GM18868 (cell line): Measurements from ENCODE around the gene MAN1C1.

Experiments used
- ATAC-seq: cut with Tn5 transposase; IDR thresholded peaks from one replicate; pipeline ENCODE4 v1.9.1; 2021; ENCODE audit warnings: mild to moderate bottlenecking, moderate library complexity; ENCODE audit not compliant: unreplicated experiment

Gene MAN1C1

GRCh38 chr1:25675729-25676476 is 59.3 kb downstream of the MAN1C1 start:
- peak; percentile 95 for ATAC-seq

- ATAC-seq: peak; percentile 7
Observed at GRCh38 chr1:25676488-25676887, 59.9 kb downstream of the MAN1C1 start.

DNA sequence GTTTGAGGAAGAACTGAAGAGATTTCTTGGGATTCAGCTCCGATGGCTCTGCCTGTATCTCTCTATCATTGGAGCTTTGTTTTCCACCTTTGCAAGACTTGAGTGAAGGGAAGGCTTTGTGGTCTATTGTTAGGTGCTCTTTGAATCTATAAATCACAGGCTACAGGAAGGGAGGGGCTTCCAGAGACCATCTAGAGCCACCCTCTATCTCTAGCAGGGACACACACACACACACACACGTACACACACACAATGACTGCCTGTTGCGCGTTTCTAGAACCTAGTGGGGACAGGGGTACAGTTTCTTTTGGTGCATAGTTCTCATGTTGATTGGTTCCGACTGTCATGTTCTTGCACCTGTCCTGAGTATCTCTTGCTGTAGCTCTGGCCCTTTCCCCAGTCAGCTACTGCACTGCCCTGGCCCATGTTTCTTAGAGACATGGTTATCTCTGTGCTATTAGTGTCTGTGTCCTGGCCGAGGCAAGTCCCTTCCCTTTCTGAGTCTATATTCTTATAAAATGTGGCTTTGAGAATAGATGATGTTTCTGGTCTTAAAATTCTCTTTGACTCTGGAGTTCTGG is 60.7 kb downstream of the MAN1C1 start:
- no peak for ATAC-seq

GRCh38 chr1:25679171-25679570 is 62.6 kb downstream of the MAN1C1 start:
- ATAC-seq: no peak

GRCh38 chr1:25680701-25681100 is 64.1 kb downstream of the MAN1C1 start:
- ATAC-seq: no peak

DNA sequence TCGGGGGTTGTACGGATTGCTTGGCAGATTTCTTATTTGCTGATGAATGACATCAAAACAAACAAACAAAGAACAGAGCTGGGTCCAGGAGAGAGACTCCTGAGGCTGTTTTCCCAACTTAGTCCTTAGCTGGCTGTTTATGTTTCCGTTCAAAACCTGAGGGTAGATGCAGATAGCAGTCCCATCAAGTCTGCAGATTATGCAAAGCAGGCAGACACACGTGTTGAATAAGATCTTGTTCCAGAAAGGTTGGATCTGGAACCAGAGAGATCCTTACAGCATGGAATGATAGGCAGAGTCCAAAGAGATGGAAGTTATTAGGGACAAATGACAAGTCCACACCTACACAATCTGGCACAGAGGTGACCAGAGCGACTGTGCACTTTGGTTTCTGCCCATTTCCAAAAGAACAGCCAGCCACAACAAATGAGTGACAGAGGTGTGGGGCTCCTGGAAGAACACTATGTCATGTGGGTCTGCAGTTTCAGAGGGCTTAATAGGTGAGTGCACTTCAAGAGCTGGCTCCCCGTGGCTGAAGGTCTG is 65.5 kb downstream of the MAN1C1 start:
- no peak for ATAC-seq

GRCh38 chr1:25683177-25683576 is 66.6 kb downstream of the MAN1C1 start:
- ATAC-seq: no peak

- ATAC-seq: no peak
Observed at GRCh38 chr1:25683731-25684130, 67.1 kb downstream of the MAN1C1 start.

DNA sequence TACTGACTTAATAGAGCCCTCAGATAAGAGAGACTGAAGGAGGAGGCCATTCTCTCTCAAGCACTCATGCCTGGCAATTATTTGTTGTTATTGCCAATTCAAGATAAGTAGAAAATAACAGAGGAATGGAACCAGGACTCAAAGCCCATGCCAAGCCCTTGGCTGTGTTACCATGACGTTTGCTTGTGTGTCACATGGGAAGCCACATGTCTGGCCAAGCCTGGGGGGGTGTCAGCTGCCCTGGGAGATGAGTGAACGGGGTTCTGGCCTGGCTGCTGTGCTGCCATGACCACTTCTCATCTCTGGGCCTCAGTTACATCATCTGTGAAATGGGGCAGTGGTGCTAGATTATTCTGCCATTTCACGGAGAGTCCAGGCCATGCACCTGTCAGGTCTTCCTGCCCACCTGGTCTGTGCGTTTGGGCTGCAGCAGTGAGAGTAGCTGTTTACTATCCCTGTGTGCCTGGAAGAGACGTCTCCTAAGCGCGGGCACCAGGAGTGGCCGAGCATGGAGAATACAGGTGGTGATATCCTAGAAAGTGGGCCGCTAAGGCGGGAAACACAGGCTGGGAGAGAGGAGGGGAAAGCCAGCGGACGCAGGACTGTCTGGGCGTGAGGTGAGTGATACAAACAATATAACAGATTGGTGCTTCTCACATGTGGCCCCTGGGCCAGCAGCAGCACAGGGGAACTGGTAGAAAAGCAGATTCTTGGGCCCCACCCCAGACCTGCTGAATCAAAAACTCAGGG is 67.8 kb downstream of the MAN1C1 start:
- no peak for ATAC-seq

DNA sequence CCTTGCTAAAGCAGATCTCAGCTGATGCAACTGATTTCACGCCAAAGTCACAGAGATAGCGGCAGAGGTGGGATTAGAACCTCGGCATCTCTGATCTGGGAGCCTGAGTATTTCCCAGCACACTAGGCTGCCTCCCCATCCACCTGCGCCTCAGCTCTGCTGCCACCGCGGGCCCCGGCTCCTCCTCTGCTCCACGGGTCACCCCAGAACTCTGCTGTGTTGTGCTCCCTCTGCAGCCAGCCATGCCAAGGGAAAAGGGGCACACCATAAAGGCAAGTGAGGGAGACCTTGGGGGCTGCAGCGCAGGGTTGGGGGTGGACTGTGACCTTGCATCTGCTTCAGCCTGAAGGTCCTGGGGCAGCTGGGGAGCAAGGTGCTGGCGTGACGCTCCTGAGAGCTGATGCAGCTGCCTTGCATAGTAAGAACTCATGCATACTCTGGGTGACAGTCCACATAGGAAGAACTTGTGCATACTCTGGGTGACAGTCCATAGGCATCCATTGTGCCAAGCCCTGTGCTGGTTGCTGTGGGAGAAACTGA is 68.7 kb downstream of the MAN1C1 start:
- no peak for ATAC-seq

DNA sequence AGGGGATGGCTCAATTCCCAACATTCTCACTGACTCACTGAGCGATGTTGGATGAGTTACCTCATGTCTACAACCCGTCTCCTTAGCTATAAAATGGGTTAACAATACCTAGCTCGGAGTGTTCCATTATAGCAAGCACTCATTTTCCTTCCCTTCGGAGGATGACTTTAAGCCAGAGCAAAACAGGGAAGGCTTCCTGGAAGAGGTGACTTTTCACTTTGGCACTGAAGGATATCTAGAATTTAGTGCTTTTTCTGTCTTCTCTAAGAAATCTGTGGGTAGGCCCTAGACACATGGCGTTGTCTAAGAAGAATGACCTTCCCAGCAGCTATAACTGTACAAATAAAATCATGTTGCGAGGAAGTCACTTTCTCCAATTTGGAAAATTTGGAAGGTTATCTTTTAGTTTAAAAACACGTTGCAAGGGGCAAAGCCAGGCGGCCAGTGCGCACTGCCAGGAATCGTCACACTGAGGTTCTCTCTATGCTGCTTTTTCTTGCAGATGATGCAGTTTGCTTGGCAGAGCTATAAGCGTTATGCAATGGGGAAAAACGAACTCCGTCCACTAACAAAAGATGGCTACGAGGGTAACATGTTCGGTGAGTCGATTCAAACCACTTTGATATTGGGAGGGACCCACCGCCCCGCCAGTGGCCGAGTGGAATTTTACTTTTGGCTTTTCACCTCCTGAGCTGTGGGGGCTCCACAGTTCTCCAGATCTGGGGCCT is 69.5 kb downstream of the MAN1C1 start:
- no peak for ATAC-seq

GRCh38 chr1:25687221-25688017 is 70.8 kb downstream of the MAN1C1 start:
- ATAC-seq: no peak

GRCh38 chr1:25688390-25689119 is 72.0 kb downstream of the MAN1C1 start:
- ATAC-seq: no peak

- no peak for ATAC-seq
Observed at GRCh38 chr1:25689686-25690381, 73.2 kb downstream of the MAN1C1 start.

GRCh38 chr1:25690396-25690956 is 73.9 kb downstream of the MAN1C1 start:
- ATAC-seq: no peak

- no peak for ATAC-seq
Observed at GRCh38 chr1:25691211-25691610, 74.6 kb downstream of the MAN1C1 start.

- no peak for ATAC-seq
Observed at GRCh38 chr1:25692560-25692959, 76.0 kb downstream of the MAN1C1 start.
